Choroid plexus epithelial cell (primary cell): ENCODE data around the gene SLC22A23.

ENCODE experiments used
- DNase-seq: peaks from one replicate; pipeline ENCODE4 v3.0.0-alpha.2; 2010; ENCODE audit warnings: low read depth
- H3K4me3 ChIP-seq: 2 replicates; pipeline ENCODE4 v1.5.1; 2011; ENCODE audit warnings: low read depth, mild to moderate bottlenecking, control low read depth, low read length, moderate library complexity
- TF ChIP-seq, protein P1 (sequence below): conservative IDR thresholded peaks from 2 replicates; pipeline ENCODE4 v1.5.1; 2011; ENCODE audit warnings: low read depth, mild to moderate bottlenecking, control low read depth, inconsistent platforms, low read length, moderate library complexity

SLC22A23 gene

DNA sequence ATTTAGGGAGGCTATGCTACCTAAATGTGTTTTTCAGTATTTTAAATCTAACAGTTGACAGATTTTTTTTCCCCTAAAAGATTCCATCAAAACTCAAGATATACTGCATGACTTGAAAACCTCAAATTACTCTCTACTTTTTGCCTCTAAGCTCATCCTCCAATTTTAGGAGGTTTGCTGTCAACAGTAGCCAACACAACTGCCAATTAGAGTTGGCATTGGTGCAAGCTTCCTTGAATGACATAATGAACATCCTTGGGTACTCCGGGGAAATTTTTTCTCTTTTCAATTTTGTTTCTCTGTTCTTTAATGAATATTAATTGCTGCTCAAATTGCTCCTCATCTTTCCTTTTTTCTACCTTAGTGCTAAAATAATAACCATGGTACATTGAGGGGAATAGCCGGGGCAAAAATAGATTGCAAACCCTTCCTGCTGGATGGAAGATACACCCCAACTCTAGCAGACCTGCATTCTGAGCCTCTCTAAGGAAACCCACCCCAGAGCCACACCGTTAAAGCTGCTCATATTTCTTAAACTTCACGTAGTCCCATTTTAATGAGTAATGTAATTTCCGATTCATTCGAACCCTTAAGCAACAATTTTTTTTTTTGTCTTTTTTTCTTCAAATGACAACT is 34.3 kb downstream of the SLC22A23 start:
- no peak for DNase-seq

DNA sequence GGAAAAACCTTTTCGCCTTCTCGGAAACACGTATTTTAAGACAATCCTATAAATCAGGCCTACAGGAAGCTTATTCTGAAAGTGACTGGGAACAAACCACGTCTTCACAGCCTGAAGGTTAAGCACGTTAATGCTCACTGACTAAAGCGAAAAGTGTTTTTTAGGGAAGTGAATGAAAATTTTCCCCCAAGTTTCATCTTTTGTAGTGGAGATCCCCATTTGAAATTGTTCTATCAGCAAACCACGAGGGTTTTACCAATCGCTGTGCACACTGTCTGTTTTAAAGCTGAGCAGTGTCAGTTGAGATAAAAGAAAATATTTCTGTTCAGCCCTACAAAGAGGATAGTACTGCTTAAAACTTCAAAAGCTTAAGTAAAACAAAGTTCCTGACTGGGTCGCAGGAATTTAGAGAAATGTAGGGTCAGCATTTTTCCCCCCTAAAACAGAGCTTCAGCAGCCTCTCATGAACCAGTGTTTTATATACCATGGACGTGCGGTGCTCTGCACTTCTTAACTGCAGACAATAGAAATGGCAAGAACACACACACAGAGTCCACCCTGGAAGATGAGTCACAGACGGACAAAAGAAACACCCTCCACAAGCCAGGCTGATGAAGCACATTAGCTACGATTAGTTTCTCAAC is 34.9 kb downstream of the SLC22A23 start:
- TF ChIP-seq, protein P1, sequence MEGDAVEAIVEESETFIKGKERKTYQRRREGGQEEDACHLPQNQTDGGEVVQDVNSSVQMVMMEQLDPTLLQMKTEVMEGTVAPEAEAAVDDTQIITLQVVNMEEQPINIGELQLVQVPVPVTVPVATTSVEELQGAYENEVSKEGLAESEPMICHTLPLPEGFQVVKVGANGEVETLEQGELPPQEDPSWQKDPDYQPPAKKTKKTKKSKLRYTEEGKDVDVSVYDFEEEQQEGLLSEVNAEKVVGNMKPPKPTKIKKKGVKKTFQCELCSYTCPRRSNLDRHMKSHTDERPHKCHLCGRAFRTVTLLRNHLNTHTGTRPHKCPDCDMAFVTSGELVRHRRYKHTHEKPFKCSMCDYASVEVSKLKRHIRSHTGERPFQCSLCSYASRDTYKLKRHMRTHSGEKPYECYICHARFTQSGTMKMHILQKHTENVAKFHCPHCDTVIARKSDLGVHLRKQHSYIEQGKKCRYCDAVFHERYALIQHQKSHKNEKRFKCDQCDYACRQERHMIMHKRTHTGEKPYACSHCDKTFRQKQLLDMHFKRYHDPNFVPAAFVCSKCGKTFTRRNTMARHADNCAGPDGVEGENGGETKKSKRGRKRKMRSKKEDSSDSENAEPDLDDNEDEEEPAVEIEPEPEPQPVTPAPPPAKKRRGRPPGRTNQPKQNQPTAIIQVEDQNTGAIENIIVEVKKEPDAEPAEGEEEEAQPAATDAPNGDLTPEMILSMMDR = no peak
- peak overlapping the region; percentile 11 for H3K4me3 ChIP-seq
- DNase-seq = peak; percentile 76

More for the DNA sequence above, 34.3 kb downstream of the SLC22A23 start:
- TF ChIP-seq, protein P1 = no peak
- H3K4me3 ChIP-seq = no peak overlapping the region

DNA sequence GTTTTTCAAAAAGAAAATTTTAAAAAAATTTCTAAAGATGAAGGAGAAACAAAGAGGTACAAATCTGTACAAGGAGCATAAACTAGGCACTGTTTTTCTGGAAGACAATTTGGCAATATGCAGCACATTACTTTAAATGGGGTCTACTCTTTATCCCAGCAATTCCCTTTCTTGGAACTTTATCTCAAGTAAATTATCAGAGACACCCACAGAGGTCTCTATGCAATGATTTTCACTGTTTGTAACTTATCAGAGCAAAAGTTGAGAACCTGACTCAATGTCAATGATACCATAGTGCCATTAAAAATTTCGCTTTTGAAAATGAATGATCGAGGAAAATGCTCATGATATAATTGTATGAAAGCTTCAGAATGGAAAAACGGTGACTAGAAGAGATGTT is 35.7 kb downstream of the SLC22A23 start:
- H3K4me3 ChIP-seq = no peak overlapping the region
- no peak for DNase-seq
- TF ChIP-seq, protein P1 = no peak

DNA sequence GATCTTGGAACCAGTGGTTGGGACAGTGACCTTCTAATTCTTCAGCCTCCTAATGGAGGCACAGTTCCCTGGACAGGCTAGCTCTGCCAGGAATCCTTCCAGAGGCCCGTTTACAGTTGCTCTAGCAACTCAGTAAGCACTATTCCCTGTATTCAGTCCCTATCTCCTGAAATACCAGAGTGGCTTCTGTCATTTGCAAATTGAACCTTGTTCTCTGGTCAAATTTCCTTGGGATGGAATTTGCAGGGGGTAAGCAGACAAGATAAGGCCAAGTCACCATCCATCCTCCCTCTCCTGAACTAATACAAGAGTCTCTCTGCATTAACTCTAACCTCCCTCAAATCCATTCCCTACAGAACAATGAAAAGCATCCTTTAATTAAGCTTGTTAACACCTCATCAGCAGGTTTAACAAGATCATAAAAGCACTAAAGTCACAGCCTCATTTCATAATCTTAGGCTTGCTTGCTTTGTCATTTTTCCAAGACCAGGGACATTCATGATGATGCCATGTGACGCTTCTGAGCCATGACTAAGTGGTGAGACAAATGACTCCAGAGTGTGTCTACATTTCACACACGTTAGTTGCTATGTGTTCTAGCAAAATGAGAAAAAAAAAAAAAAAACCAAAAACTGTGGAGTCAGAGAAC is 37.1 kb downstream of the SLC22A23 start:
- peak; percentile 51 for DNase-seq
- no peak overlapping the region for H3K4me3 ChIP-seq
- TF ChIP-seq, protein P1 = no peak

DNA sequence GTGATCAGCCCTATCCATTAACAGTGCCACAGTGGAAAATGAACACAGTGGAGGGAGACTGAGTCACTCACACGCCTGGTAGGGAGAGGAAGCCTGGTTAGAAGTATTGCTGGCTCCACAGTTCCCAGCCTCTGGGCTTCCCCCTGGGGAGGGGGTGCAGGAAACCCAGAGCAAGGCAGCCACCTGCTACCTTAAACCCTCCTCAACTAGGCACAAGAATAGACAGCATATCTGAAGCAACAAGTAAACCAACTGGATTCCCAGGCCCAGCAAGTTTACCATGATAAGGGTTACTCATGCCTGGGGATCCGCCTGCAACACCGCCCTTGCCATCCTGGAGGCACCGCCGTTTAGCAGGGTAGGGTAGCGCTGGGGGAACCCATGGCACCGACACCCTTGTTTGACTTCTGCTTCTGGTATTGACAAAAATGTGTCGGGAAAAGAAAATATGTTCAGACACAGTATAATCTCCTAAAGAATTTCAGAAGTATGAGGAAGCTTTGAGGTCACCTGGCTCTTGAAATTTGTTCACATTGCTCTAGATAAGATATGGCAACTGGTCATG is 38.3 kb downstream of the SLC22A23 start:
- no peak overlapping the region for H3K4me3 ChIP-seq
- DNase-seq = peak; percentile 28
- TF ChIP-seq, protein P1 = no peak

DNA sequence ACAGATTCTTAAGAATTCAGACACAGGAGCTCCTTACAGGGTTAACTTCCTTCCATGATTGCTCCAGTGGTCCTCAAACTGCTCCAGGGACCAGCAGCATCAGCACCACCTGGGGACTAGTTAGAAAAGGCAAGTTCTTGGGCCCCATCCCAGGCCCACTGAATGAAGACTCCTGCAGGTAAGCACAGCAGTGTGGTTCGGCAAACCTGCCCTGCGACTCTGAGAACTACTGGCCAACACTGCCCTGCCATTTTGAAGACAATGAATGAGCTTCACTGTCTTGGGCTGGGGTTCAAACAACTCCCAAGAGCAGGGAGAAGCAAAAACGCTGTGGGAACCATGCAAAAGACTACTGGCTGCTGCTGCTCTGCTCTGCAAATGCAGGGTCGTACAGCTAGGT is 39.4 kb downstream of the SLC22A23 start:
- TF ChIP-seq, protein P1 = no peak
- no peak overlapping the region for H3K4me3 ChIP-seq
- no peak for DNase-seq
